Stimulated activated CD8-positive, alpha-beta memory T cell treated with anti-CD3 and anti-CD28 coated beads, Interleukin-7, amount 100 ng/mL, for 1 hour (primary cell): ENCODE results near the gene KRT84.

ENCODE experiments used
- DNase-seq, 2 donors: peaks; one replicate each; pipeline ENCODE4 v3.0.0-alpha.2; 2020; ENCODE audit warnings: low read depth in 2 of 2

Gene KRT84

GRCh38 chr12:52383331-52383730 lies 2.1 kb downstream of the KRT84 start:
- DNase-seq: no peak

- DNase-seq: no peak
These were observed 2.6 kb downstream of the KRT84 start for GRCh38 chr12:52382854-52383253.

- no peak for DNase-seq
These were observed 4.2 kb downstream of the KRT84 start for GRCh38 chr12:52381206-52381605.

- no peak for DNase-seq
These were observed 5.2 kb downstream of the KRT84 start for GRCh38 chr12:52380271-52380694.

- DNase-seq: no peak
These were observed 5.9 kb downstream of the KRT84 start for GRCh38 chr12:52379536-52379935.

GRCh38 chr12:52378091-52378490 lies 7.4 kb downstream of the KRT84 start:
- no peak for DNase-seq

GRCh38 chr12:52377266-52377665 lies 8.2 kb downstream of the KRT84 start:
- no peak for DNase-seq

GRCh38 chr12:52372216-52373154 lies 13.0 kb downstream of the KRT84 start:
- peak; percentile 9 to 39 for DNase-seq

- no peak for DNase-seq
These were observed 13.7 kb downstream of the KRT84 start for GRCh38 chr12:52371716-52372115.

- no peak for DNase-seq
These were observed 14.4 kb downstream of the KRT84 start for GRCh38 chr12:52370926-52371608.

GRCh38 chr12:52369809-52370208 lies 15.6 kb downstream of the KRT84 start:
- DNase-seq: no peak

GRCh38 chr12:52369211-52369610 lies 16.2 kb downstream of the KRT84 start:
- DNase-seq: no peak

GRCh38 chr12:52368508-52368907 lies 16.9 kb downstream of the KRT84 start:
- no peak for DNase-seq

- no peak for DNase-seq
These were observed 17.6 kb downstream of the KRT84 start for GRCh38 chr12:52367876-52368275.

- no peak for DNase-seq
These were observed 18.5 kb downstream of the KRT84 start, which contains the start of gene KRT85 for GRCh38 chr12:52366738-52367485. TSS of gene KRT85 (minus strand) at chr12:52367481. CDS start at chr12:52367405, 76 bp downstream.

GRCh38 chr12:52364901-52365489 lies 20.5 kb downstream of the KRT84 start:
- no peak for DNase-seq

- DNase-seq: no peak
These were observed 21.4 kb downstream of the KRT84 start for GRCh38 chr12:52364061-52364460.

- no peak for DNase-seq
These were observed 22.3 kb downstream of the KRT84 start for GRCh38 chr12:52363111-52363679.

- DNase-seq: no peak
These were observed 23.2 kb downstream of the KRT84 start for GRCh38 chr12:52362118-52362726.

GRCh38 chr12:52361553-52361952 lies 23.9 kb downstream of the KRT84 start:
- no peak for DNase-seq
